ENCODE measurements around the gene BGLAP.

BGLAP gene

DNA sequence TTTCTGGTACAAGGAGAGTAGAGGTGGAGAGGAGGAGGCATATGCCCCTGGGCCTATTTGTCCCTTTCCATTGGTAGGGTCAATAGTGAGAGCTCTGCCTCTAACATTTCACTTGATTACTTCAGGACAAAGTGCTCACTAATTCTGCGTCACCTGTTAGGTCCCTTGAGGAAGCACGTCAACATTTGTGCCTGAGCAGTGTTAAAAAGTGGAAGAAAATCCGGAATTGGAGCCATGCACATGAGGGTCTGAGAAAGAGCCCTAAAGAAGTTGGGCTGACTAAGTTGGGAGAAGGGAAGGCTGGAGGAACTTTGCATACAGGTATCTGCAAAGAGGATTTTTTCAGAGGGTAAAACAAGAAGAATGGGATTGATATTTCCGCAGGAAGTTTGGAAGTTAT lies 46.1 kb upstream of the BGLAP start:
- Histone ChIP-seq H2AFZ (ENCODE audit: low read depth) (no peak overlapping the region), H3K4me3 (IDR thresholded peaks at IDR 0.05; ENCODE audit: insufficient read depth, low read depth, low read length) (no peak overlapping the region), H3K27me3 (ENCODE audit: insufficient read depth, low read depth) (no peaks in the 10 kb centered on the region), H3K27ac (no peak overlapping the region), H3K36me3 (ENCODE audit: insufficient read depth) (no peaks in the 10 kb centered on the region; the same call in 1 of the 2 replicates), H3K4me2 (no peak overlapping the region; the same call in 1 of the 2 replicates), H3K79me2 (ENCODE audit: insufficient read depth, low read depth) (peaks cover 56% of the 10 kb centered on the region), H4K20me1 (ENCODE audit: insufficient read depth) (no peaks in the 10 kb centered on the region), H3K9ac (no peak overlapping the region), H3K4me1 (ENCODE audit: low read depth, poor library complexity, severe bottlenecking) (peaks cover 24% of the 10 kb centered on the region)
- TF ChIP-seq, protein P1, sequence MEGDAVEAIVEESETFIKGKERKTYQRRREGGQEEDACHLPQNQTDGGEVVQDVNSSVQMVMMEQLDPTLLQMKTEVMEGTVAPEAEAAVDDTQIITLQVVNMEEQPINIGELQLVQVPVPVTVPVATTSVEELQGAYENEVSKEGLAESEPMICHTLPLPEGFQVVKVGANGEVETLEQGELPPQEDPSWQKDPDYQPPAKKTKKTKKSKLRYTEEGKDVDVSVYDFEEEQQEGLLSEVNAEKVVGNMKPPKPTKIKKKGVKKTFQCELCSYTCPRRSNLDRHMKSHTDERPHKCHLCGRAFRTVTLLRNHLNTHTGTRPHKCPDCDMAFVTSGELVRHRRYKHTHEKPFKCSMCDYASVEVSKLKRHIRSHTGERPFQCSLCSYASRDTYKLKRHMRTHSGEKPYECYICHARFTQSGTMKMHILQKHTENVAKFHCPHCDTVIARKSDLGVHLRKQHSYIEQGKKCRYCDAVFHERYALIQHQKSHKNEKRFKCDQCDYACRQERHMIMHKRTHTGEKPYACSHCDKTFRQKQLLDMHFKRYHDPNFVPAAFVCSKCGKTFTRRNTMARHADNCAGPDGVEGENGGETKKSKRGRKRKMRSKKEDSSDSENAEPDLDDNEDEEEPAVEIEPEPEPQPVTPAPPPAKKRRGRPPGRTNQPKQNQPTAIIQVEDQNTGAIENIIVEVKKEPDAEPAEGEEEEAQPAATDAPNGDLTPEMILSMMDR (conservative IDR thresholded peaks at IDR 0.05; ENCODE audit: low read depth, low read length) = no peak

DNA sequence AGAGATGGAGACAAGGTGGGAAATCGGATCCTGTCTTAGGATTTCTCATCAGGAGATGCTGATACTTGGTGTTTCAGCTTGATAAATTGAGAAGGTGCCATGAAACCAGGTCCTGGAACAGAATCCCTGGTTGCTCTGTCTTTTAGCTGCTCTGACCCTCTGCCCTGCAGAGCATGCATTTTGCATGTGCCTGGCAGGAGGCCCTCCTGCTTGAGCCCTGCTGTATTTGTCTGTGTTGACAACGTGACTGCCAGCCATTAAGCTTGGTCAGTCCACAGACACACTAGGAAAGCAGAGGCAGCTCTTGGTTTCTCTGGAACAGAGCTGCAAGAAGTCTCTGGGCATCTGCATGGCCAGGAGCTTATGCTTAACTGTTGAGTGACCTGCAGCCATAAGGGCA lies 45.5 kb upstream of the BGLAP start:
- H4K20me1 ChIP-seq (ENCODE audit: insufficient read depth) = no peaks in the 10 kb centered on the region

DNA sequence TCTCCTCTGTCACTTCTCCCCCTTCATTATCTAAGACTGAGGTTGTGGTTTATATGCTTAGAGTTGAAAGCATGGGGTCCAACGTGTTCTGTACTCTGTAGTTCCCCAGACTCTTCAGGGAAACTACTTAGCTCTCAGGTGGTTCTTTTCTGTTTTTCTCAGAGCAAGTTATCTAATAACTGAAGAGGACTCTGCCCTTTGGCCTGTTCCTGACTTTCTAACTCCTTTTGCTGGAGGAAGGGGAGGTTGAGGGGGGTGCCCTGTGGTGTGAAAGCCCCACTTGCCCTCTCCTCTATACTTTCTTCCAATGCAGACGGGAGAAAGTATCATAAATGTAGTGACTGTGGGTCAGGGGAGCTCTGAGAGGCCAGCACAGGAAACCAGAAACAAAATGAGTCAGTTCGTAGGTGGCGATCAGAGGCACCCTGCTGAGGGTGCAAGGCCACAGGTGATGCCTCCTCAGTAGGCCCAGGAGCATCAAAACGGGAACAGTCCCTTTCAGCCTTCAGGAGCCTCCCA lies 43.1 kb upstream of the BGLAP start:
- no peak overlapping the region for H3K27ac ChIP-seq
- H3K9ac ChIP-seq = no peak overlapping the region
- no peaks in the 10 kb centered on the region; the same call in 1 of the 2 replicates for H3K36me3 ChIP-seq (ENCODE audit: insufficient read depth)
- TF ChIP-seq, protein P1 (conservative IDR thresholded peaks at IDR 0.05; ENCODE audit: low read depth, low read length) = no peak
- 0 out of 2 replicates have a peak, but pooled peaks cover 3% of the 10 kb centered on the region for H4K20me1 ChIP-seq (ENCODE audit: insufficient read depth)
- H3K27me3 ChIP-seq (ENCODE audit: insufficient read depth, low read depth) = no peaks in the 10 kb centered on the region
- H3K79me2 ChIP-seq (ENCODE audit: insufficient read depth, low read depth) = peaks cover 60% of the 10 kb centered on the region
- no peak overlapping the region for H3K4me3 ChIP-seq (IDR thresholded peaks at IDR 0.05; ENCODE audit: insufficient read depth, low read depth, low read length)
- no peak overlapping the region for H2AFZ ChIP-seq (ENCODE audit: low read depth)
- H3K4me1 ChIP-seq (ENCODE audit: low read depth, poor library complexity, severe bottlenecking) = peaks cover 19% of the 10 kb centered on the region
- no peak overlapping the region for H3K4me2 ChIP-seq

More for the DNA sequence above, 45.5 kb upstream of the BGLAP start:
- H3K9ac ChIP-seq = no peak overlapping the region
- H2AFZ ChIP-seq (ENCODE audit: low read depth) = no peak overlapping the region
- H3K4me3 ChIP-seq (IDR thresholded peaks at IDR 0.05; ENCODE audit: insufficient read depth, low read depth, low read length) = no peak overlapping the region
- no peak overlapping the region for H3K27ac ChIP-seq
- H3K79me2 ChIP-seq (ENCODE audit: insufficient read depth, low read depth) = peaks cover 56% of the 10 kb centered on the region
- TF ChIP-seq, protein P1 (conservative IDR thresholded peaks at IDR 0.05; ENCODE audit: low read depth, low read length) = no peak
- H3K4me2 ChIP-seq = no peak overlapping the region; the same call in 1 of the 2 replicates
- peaks cover 24% of the 10 kb centered on the region for H3K4me1 ChIP-seq (ENCODE audit: low read depth, poor library complexity, severe bottlenecking)
- H3K36me3 ChIP-seq (ENCODE audit: insufficient read depth) = no peaks in the 10 kb centered on the region; the same call in 1 of the 2 replicates
- H3K27me3 ChIP-seq (ENCODE audit: insufficient read depth, low read depth) = no peaks in the 10 kb centered on the region

DNA sequence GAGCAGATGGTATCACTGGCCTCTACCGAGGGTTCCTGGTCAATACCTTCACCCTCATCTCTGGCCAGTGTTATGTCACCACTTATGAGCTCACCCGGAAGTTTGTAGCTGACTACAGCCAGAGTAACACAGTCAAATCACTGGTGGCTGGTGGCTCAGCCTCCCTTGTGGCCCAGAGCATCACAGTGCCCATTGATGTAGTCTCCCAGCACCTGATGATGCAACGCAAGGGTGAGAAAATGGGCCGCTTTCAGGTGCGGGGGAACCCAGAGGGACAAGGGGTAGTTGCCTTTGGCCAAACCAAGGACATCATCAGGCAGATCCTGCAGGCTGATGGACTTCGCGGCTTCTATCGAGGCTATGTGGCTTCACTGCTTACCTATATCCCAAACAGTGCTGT lies 41.9 kb upstream of the BGLAP start:
- TF ChIP-seq, protein P1 (conservative IDR thresholded peaks at IDR 0.05; ENCODE audit: low read depth, low read length) = no peak
- Histone ChIP-seq H4K20me1 (ENCODE audit: insufficient read depth) (0 out of 2 replicates have a peak, but pooled peaks cover 3% of the 10 kb centered on the region), H2AFZ (ENCODE audit: low read depth) (no peak overlapping the region), H3K4me3 (IDR thresholded peaks at IDR 0.05; ENCODE audit: insufficient read depth, low read depth, low read length) (no peak overlapping the region), H3K27me3 (ENCODE audit: insufficient read depth, low read depth) (no peaks in the 10 kb centered on the region), H3K4me1 (ENCODE audit: low read depth, poor library complexity, severe bottlenecking) (peaks cover 15% of the 10 kb centered on the region), H3K4me2 (no peak overlapping the region), H3K79me2 (ENCODE audit: insufficient read depth, low read depth) (peaks cover 56% of the 10 kb centered on the region), H3K36me3 (ENCODE audit: insufficient read depth) (no peaks in the 10 kb centered on the region; the same call in 1 of the 2 replicates), H3K9ac (no peak overlapping the region), H3K27ac (no peak overlapping the region)
